ENCODE measurements around the gene CNTNAP2.

CNTNAP2 gene

GRCh38 chr7:148344406-148344805, 2227.8 kb downstream of the CNTNAP2 start:
- no peak for ATAC-seq (replicated peaks)
- Mint-ChIP-seq H3K4me1 (peaks cover 6 to 30% of the 10 kb centered on the region in 2 donors), H3K27me3 (peaks cover 3 to 23% of the 10 kb centered on the region in 2 donors)

GRCh38 chr7:148347981-148348380, 2231.4 kb downstream of the CNTNAP2 start:
- Mint-ChIP-seq H3K27ac (peak overlapping the region; percentile 57), H3K27me3 (peaks cover 0 to 9% of the 10 kb centered on the region in 2 donors), H3K4me3 (no peak overlapping the region), H3K36me3 (peaks cover 5% of the 10 kb centered on the region in 2 donors), H3K9me3 (peaks cover 0 to 6% of the 10 kb centered on the region in 2 donors), H3K4me1 (peaks cover 0 to 17% of the 10 kb centered on the region in 2 donors)
- DNase-seq (no peak), ATAC-seq (replicated peaks) (no peak)

More at GRCh38 chr7:148344406-148344805, 2227.8 kb downstream of the CNTNAP2 start:
- Mint-ChIP-seq H3K9me3 (no peaks in the 10 kb centered on the region), H3K36me3 (peaks cover 0 to 2% of the 10 kb centered on the region in 2 donors), H3K4me3 (no peak overlapping the region), H3K27ac (no peak overlapping the region)
- DNase-seq = no peak

DNA sequence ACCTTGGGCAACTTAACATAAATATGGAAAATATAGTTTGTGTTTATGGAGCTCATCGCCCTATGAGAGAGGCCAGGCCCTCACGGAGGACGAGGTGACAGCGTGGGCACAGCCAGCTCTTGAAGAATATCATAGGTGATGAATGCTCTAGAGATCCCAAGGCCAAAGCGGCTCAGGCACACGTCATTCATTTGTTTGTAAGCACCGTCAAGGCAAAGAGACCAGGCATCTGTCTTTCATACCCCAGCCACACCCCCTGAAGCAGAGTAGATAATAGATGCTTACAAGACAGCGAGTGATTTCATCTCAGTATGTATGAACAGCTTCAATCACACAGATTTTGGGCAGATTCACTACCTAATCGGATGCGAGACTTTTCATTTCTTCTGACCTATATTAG, 2231.9 kb downstream of the CNTNAP2 start:
- Mint-ChIP-seq H3K9me3 (peaks cover 0 to 6% of the 10 kb centered on the region in 2 donors), H3K27me3 (peaks cover 0 to 4% of the 10 kb centered on the region in 2 donors), H3K27ac (no peak overlapping the region), H3K4me3 (no peak overlapping the region), H3K36me3 (peaks cover 5 to 6% of the 10 kb centered on the region in 2 donors), H3K4me1 (peaks cover 0 to 14% of the 10 kb centered on the region in 2 donors)
- no peak for ATAC-seq (replicated peaks)
- no peak for DNase-seq

- Mint-ChIP-seq H3K27me3 (peaks cover 0 to 4% of the 10 kb centered on the region in 2 donors), H3K36me3 (peaks cover 15 to 26% of the 10 kb centered on the region in 2 donors), H3K9me3 (peaks cover 12% of the 10 kb centered on the region in 2 donors), H3K4me1 (peaks cover 0 to 30% of the 10 kb centered on the region in 2 donors), H3K27ac (no peak overlapping the region), H3K4me3 (no peak overlapping the region)
- no peak for ATAC-seq (replicated peaks)
- DNase-seq = no peak
These were observed 2239.7 kb downstream of the CNTNAP2 start for GRCh38 chr7:148356303-148356702.

DNA sequence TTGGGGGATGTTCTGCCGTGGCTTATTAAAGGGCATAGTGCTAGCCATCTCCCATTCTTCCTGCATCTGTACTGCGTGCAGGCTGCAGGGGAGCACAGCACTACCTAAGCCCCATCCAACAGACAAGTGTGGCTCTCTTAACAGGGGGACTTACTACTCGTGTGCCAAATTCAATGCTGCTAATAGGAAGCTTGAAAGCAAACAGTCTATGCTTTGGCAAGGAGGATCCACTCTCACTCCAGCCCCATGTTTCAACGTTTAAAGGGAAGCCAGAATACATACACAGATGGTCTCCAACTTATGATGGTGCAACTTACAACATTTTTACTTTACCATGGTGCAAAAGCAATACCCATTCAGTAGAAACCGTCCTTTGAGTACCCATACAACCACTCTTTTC, 2245.9 kb downstream of the CNTNAP2 start:
- DNase-seq (no peak), ATAC-seq (replicated peaks) (no peak)
- Mint-ChIP-seq H3K36me3 (peaks cover 3 to 13% of the 10 kb centered on the region in 2 donors), H3K4me1 (peaks cover 0 to 7% of the 10 kb centered on the region in 2 donors), H3K9me3 (peaks cover under 1 to 4% of the 10 kb centered on the region in 2 donors), H3K27me3 (peaks cover 0 to 9% of the 10 kb centered on the region in 2 donors), H3K4me3 (no peak overlapping the region), H3K27ac (no peak overlapping the region)

DNA sequence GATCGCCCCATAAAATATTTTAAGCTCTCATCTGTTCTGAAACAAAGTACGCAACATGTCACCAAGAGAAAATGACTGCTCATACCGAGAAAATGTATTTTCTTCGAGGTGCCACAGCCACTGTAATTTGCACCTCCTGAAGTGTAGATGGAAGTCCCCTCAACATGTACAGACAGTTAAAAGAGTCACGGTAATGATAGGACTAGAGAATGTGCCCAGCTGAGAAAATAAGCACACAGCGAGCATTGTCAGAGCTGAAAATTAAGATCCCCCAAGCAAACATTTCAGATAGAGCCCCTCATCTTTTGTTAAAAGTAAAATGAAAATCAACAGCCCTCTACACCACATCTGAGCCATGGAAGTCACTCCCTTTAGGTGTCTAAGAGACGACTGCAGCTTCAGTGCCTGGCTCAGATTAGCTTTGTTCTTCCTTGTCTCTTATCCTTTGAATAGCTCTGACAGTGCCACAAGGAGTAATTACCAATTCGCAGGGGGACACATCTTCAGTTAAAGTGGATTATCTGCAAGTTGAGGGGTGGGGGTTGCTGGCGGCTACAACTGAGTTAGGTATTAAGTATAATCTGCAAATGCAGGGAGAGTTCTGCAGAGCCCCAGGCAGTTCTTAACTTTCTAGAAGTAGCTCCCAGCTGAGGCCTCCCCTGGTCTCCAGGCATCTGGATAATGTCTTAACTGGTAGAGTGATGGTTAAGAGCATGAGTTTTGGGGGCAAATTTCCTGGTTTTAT, 2251.3 kb downstream of the CNTNAP2 start:
- no peak for DNase-seq
- no peak for ATAC-seq (replicated peaks)
- Mint-ChIP-seq H3K36me3 (peaks cover 0 to 5% of the 10 kb centered on the region in 2 donors), H3K9me3 (no peaks in the 10 kb centered on the region), H3K27me3 (peaks cover 0 to 4% of the 10 kb centered on the region in 2 donors), H3K4me3 (no peak overlapping the region), H3K27ac (no peak overlapping the region), H3K4me1 (peaks cover 5 to 18% of the 10 kb centered on the region in 2 donors)

GRCh38 chr7:148368562-148368961, 2252.0 kb downstream of the CNTNAP2 start:
- Mint-ChIP-seq H3K4me3 (no peak overlapping the region), H3K27ac (no peak overlapping the region), H3K27me3 (peaks cover 0 to 4% of the 10 kb centered on the region in 2 donors), H3K4me1 (peaks cover 5 to 18% of the 10 kb centered on the region in 2 donors), H3K36me3 (peaks cover 0 to 5% of the 10 kb centered on the region in 2 donors), H3K9me3 (no peaks in the 10 kb centered on the region)
- DNase-seq (peak; percentile 1), ATAC-seq (replicated peaks) (no peak)

DNA sequence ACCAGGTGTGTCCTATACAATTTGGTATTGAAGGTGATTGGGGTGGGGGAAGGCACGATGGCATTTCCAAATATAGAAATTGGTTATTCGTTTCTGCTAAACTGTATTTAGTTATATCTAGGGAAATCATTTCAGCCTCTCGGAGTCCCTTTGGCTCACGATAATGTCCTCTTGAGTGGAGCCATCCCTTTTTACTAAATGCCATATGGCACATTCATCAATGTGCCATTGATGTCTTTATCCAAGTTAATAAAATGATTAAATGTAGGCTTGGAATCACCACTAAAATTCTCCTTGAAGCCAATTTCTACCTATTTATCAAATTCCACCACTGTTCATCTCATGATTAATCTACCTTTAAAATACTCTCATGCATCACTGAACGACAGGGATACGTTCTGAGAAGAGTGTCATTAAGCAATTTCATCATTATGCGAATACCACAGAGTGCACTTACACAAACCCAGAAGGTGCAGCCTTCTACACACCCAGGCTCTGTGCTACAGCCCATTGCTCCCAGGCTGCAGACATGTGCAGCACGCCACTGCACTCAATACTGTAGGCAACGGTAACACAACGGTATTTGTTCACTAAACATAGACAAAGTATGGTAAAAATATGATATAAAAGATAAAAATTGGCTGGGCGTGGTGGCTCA, 2254.8 kb downstream of the CNTNAP2 start:
- Mint-ChIP-seq H3K4me3 (no peak overlapping the region), H3K9me3 (no peaks in the 10 kb centered on the region), H3K36me3 (peaks cover 0 to 3% of the 10 kb centered on the region in 2 donors), H3K27ac (no peak overlapping the region), H3K27me3 (peaks cover 0 to 4% of the 10 kb centered on the region in 2 donors), H3K4me1 (peaks cover 5 to 18% of the 10 kb centered on the region in 2 donors)
- ATAC-seq (replicated peaks) (no peak), DNase-seq (no peak)

DNA sequence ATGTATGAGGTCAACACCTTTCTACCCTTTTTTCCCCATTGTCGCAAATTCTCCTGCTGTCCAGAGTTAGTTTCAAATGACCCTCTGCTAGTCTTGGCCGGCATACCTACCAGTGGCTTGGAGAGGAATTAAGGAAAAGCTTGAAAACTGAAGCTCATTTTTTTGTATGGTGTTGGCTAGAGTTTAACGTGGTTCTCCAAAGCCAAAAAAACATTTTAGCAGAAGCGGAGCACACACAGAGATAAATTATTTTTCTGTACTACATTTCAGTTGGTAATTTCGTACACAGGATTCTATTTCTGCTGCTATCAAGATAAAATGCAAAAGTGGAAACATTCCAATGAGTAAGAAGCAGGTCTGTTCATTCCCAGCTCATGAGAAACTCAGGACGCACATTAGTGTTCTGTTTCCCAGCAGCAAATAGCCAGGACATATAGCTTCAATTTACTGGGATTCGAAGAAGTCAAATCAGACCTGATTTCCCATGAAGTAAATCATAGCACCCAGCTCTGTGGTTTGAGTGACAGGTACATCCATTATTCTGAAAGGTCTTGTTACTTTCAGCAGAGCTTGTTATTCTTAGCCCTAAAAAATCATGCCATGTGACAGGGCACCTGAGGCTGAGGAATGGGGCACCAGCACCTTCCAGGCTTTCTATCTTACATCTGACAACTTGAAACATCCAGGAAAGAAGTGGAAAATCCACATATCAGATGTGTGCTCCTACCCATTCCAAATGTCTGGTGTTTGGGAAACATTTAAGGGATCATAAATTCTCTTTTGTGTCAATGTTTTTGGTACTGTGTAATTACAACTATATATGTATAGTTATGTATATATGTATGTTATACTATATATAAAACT, 2258.0 kb downstream of the CNTNAP2 start:
- H3K36me3 Mint-ChIP-seq = no peaks in the 10 kb centered on the region
- no peak overlapping the region for H3K27ac Mint-ChIP-seq

DNA sequence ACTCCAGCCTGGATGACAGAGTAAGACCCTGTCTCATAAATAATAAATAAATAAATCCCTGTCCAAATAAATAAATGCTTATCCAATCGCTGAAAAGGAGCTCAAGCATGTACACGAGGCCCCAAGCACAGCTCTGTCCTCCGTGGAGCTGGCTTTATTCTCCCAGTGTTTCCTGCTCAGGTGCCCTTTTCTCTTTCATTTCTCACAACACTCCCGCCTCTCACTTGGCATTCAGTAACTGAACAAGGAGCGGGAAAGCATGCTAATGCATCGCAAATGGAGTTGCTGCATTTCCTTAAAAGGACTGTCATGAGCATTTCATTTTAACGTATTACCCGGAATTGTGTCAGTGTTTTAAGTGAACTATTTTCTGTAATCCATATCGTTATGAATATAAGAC, 2263.1 kb downstream of the CNTNAP2 start:
- no peak for DNase-seq
- H3K36me3 Mint-ChIP-seq = peaks cover 4 to 7% of the 10 kb centered on the region in 2 donors
- no peaks in the 10 kb centered on the region for H3K27me3 Mint-ChIP-seq
- H3K4me3 Mint-ChIP-seq = no peak overlapping the region
- no peak overlapping the region for H3K27ac Mint-ChIP-seq
- peaks cover 9% of the 10 kb centered on the region in 2 donors for H3K9me3 Mint-ChIP-seq
- H3K4me1 Mint-ChIP-seq = no peaks in the 10 kb centered on the region
- ATAC-seq (replicated peaks) = no peak

More for the DNA sequence above, 2258.0 kb downstream of the CNTNAP2 start:
- no peaks in the 10 kb centered on the region for H3K4me1 Mint-ChIP-seq
- DNase-seq = no peak
- no peak overlapping the region for H3K4me3 Mint-ChIP-seq
- no peaks in the 10 kb centered on the region for H3K9me3 Mint-ChIP-seq
- H3K27me3 Mint-ChIP-seq = peaks cover 0 to 4% of the 10 kb centered on the region in 2 donors
- no peak for ATAC-seq (replicated peaks)

DNA sequence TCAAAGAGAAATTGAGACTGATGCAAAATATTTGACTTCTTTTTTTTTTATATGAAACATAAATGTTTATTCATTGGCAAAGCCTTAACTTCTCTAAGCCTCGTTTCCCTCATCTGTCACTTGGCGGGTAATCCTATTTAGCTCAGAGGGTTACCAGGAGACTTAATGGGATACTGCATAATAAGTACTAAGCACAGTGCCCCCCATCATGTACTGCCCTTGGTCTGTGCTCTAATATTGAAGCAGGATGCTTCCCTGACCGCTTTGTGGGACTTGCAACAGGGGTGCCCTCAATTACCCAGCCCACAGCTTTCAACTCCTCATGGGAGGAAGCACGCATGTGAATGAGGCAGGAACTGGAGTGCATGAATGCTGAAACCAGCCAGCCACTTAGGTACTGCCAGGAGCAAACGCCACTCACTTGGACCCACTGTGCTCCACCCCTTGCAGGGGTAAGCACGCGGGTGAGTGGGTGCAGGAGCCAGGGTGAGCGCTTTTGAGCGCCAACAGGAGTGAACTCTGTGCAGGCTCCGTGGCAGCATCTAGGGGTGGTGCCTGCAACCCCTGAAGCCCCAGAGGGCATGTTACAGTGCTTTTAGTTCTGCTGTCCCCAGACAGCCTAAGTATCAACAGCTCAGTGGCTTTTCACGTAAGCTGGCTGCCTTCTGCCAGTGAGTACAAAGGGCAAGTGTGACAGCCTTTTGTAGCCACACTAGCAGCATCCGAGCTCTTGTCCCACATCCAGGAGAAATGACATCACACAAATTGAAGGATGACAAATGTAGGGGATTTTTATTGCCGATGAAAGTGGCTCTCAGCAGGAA, 2264.2 kb downstream of the CNTNAP2 start:
- Mint-ChIP-seq H3K9me3 (peaks cover 9% of the 10 kb centered on the region in 2 donors), H3K27ac (no peak overlapping the region), H3K36me3 (peaks cover 4 to 7% of the 10 kb centered on the region in 2 donors), H3K4me1 (peaks cover 0 to 5% of the 10 kb centered on the region in 2 donors), H3K27me3 (no peaks in the 10 kb centered on the region), H3K4me3 (no peak overlapping the region)
- no peak for DNase-seq
- no peak for ATAC-seq (replicated peaks)

DNA sequence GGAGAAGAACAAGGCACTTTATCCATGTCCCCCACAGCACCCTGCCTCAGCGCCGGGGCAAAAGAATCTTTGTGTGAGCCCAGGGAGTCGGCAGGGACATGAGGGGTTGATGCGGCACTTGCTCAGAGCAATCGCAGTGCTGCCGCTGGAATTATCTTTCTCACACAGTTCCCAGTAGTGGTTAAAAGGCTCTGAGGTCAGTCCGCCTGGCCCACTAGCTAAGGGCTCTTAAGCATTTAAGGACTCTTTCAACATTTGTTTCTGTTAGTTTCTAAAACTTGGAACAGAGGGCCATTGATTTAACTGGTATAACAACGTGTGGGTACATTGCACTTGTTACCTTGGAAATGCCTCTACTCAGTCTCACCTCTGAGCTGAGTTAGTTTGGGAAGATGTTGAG, 2266.0 kb downstream of the CNTNAP2 start:
- Mint-ChIP-seq H3K27me3 (no peaks in the 10 kb centered on the region), H3K9me3 (peaks cover 9% of the 10 kb centered on the region in 2 donors), H3K27ac (no peak overlapping the region), H3K36me3 (peaks cover 4 to 10% of the 10 kb centered on the region in 2 donors), H3K4me3 (no peak overlapping the region), H3K4me1 (peaks cover 0 to 5% of the 10 kb centered on the region in 2 donors)
- ATAC-seq (replicated peaks) (no peak), DNase-seq (no peak)

DNA sequence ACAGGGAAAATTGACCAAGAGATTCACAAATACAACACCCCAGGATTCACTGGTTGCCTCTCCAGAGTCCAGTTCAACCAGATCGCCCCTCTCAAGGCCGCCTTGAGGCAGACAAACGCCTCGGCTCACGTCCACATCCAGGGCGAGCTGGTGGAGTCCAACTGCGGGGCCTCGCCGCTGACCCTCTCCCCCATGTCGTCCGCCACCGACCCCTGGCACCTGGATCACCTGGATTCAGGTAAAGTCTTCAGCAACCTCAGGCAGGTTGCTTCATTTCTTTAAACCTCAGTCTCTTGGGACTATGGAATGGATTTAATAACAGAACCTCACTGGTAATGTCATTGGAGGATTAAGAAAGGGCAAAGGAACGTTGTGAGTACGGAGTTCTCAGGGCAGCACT, 2267.1 kb downstream of the CNTNAP2 start:
- DNase-seq = no peak
- H3K9me3 Mint-ChIP-seq = peaks cover 9% of the 10 kb centered on the region in 2 donors

More for the DNA sequence above, 2267.1 kb downstream of the CNTNAP2 start:
- no peak overlapping the region for H3K27ac Mint-ChIP-seq
- no peaks in the 10 kb centered on the region for H3K27me3 Mint-ChIP-seq
- ATAC-seq (replicated peaks) = no peak
- H3K36me3 Mint-ChIP-seq = peaks cover 4 to 10% of the 10 kb centered on the region in 2 donors
- H3K4me3 Mint-ChIP-seq = no peak overlapping the region
- peaks cover 0 to 5% of the 10 kb centered on the region in 2 donors for H3K4me1 Mint-ChIP-seq

Data from stimulated activated naive B cell treated with anti-CD40 and anti-IgM and Interleukin-4, amounts not matched to agents 10 μg/mL and 1 μg/mL and 100 μg/mL, for 72 hours (primary cell).